ENCODE measurements around the gene ADA. TPM values are rescaled to one million over a fixed set of nuclear protein-coding genes. Genes with fewer than 3 reads are reported as not detected.

The ADA gene
- total RNA-seq, 1 donor from 2014 or later, result 12.6 TPM

DNA sequence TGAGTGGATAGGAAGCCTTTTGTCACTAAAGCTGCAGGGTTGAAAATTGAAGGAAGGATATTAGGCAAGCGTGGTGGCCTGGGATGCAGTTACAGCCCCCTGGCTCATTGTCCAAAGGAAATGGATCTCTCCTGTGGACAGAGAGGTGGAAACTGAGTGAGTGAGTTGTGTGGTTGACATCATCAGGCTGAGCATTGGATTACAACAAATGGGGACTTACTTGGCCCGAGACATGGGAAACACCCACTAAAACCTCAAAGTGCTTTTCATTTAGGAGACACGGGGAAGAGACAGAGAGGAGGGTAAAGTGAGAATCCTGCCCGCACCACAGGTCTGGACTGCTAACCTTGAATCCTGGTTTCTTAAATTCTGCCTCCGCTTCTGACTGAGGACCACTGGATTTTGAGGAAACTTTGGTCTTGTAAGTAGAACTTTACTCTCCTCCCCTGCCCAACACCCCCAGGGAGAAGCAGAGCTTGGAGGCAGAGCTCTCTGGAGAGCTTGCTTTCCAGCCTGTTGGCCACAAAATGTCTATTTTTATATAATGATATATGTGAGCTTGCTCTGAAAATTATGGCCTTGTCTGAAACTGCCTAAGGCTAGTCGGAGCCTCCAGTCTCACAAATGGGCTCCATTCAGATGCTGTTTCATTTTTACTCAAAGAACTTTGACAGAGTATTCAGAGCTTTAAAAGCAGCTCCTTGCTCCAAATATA lies 69.0 kb downstream of the ADA start, which contains the start of gene PKIG:
Gene PKIG, plus strand, starts transcription at position 269 of the 715 bp plus-strand sequence. CDS start 31,978 bp downstream, outside the sequence.
- FAIRE-seq, result no peak
- DNase-seq (ENCODE audit: low read depth), result peak; percentile 58
- TF ChIP-seq, protein P1, sequence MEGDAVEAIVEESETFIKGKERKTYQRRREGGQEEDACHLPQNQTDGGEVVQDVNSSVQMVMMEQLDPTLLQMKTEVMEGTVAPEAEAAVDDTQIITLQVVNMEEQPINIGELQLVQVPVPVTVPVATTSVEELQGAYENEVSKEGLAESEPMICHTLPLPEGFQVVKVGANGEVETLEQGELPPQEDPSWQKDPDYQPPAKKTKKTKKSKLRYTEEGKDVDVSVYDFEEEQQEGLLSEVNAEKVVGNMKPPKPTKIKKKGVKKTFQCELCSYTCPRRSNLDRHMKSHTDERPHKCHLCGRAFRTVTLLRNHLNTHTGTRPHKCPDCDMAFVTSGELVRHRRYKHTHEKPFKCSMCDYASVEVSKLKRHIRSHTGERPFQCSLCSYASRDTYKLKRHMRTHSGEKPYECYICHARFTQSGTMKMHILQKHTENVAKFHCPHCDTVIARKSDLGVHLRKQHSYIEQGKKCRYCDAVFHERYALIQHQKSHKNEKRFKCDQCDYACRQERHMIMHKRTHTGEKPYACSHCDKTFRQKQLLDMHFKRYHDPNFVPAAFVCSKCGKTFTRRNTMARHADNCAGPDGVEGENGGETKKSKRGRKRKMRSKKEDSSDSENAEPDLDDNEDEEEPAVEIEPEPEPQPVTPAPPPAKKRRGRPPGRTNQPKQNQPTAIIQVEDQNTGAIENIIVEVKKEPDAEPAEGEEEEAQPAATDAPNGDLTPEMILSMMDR (IDR thresholded peaks at IDR 0.05; ENCODE audit: insufficient read depth, low read length, severe bottlenecking), result no peak

GRCh38 chr20:44581515-44581914 lies 70.0 kb downstream of the ADA start:
- Histone ChIP-seq H3K36me3 (ENCODE audit: control insufficient read depth, insufficient read depth, low read length) (no peaks in the 10 kb centered on the region), H3K4me3 (ENCODE audit: low read depth, low read length) (no peak overlapping the region), H3K27me3 (ENCODE audit: control insufficient read depth, insufficient read depth, low read length) (no peaks in the 10 kb centered on the region)
- no peak for DNase-seq (ENCODE audit: low read depth)
- FAIRE-seq, result no peak
- TF ChIP-seq, protein P1 (IDR thresholded peaks at IDR 0.05; ENCODE audit: insufficient read depth, low read length, severe bottlenecking), result no peak

More for the DNA sequence above, 69.0 kb downstream of the ADA start, which contains the start of gene PKIG:
- Histone ChIP-seq H3K4me3 (ENCODE audit: low read depth, low read length) (no peak within 1 kb of the TSS), H3K36me3 (ENCODE audit: control insufficient read depth, insufficient read depth, low read length) (no peaks in the 10 kb centered on the region), H3K27me3 (ENCODE audit: control insufficient read depth, insufficient read depth, low read length) (no peaks in the 10 kb centered on the region)

GRCh38 chr20:44580581-44581268 lies 70.8 kb downstream of the ADA start:
- TF ChIP-seq, protein P1 (IDR thresholded peaks at IDR 0.05; ENCODE audit: insufficient read depth, low read length, severe bottlenecking), result no peak
- Histone ChIP-seq H3K36me3 (ENCODE audit: control insufficient read depth, insufficient read depth, low read length) (no peaks in the 10 kb centered on the region), H3K27me3 (ENCODE audit: control insufficient read depth, insufficient read depth, low read length) (no peaks in the 10 kb centered on the region), H3K4me3 (ENCODE audit: low read depth, low read length) (no peak overlapping the region)
- DNase-seq (ENCODE audit: low read depth) (no peak), FAIRE-seq (no peak)

- Histone ChIP-seq H3K27me3 (ENCODE audit: control insufficient read depth, insufficient read depth, low read length) (no peaks in the 10 kb centered on the region), H3K4me3 (ENCODE audit: low read depth, low read length) (no peak overlapping the region), H3K36me3 (ENCODE audit: control insufficient read depth, insufficient read depth, low read length) (no peaks in the 10 kb centered on the region)
- FAIRE-seq (no peak), DNase-seq (ENCODE audit: low read depth) (no peak)
- TF ChIP-seq, protein P1 (IDR thresholded peaks at IDR 0.05; ENCODE audit: insufficient read depth, low read length, severe bottlenecking), result no peak
Measured at GRCh38 chr20:44579313-44580081, 72.0 kb downstream of the ADA start.

DNA sequence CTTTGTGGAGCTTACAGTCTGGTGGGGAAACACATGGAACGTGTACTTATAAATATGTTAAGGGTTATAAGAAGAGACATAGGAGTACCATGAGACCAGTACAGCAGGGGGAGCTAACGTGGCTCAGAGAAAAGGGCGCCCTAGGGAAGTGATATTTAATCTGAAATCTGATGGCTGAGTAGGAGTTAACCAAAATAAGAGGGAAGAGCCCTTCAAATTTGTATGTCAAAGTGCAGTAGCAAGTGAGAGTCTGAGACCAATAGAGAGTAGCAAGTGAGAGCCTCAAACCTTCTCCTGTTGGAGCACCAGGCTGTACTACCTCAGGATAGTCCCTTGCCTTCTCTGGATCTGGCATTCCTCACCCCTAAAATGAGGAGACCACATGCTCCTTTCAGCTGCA lies 75.2 kb downstream of the ADA start:
- Histone ChIP-seq H3K36me3 (ENCODE audit: control insufficient read depth, insufficient read depth, low read length) (no peaks in the 10 kb centered on the region), H3K4me3 (ENCODE audit: low read depth, low read length) (no peak overlapping the region), H3K27me3 (ENCODE audit: control insufficient read depth, insufficient read depth, low read length) (no peaks in the 10 kb centered on the region)
- FAIRE-seq (no peak), DNase-seq (ENCODE audit: low read depth) (peak; percentile 23)
- TF ChIP-seq, protein P1 (IDR thresholded peaks at IDR 0.05; ENCODE audit: insufficient read depth, low read length, severe bottlenecking), result no peak

Data from bronchial epithelial cell (primary cell).